ENCODE measurements around the gene LGR6.
"Not testable (repeated sequence)": the region's sequence is repeated elsewhere in the genome, so short reads cannot be mapped to it uniquely, and the experiment has no call there.

The LGR6 gene

GRCh38 chr1:202179828-202180750 is 13.5 kb upstream of the LGR6 start:
- DNase-seq (ENCODE audit: low read depth): no peak

- not testable (repeated sequence) for DNase-seq (ENCODE audit: low read depth)
Observed at GRCh38 chr1:202180751-202181139, 12.9 kb upstream of the LGR6 start.

GRCh38 chr1:202181586-202181985 is 12.0 kb upstream of the LGR6 start:
- DNase-seq (ENCODE audit: low read depth): no peak

- no peak for DNase-seq (ENCODE audit: low read depth)
Observed at GRCh38 chr1:202182040-202182877, 11.3 kb upstream of the LGR6 start.

- DNase-seq (ENCODE audit: low read depth): peak; percentile 92
Observed at GRCh38 chr1:202184750-202185460, 8.7 kb upstream of the LGR6 start.

- no peak for DNase-seq (ENCODE audit: low read depth)
Observed at GRCh38 chr1:202186327-202186726, 7.3 kb upstream of the LGR6 start.

GRCh38 chr1:202187041-202187671 is 6.4 kb upstream of the LGR6 start:
- no peak for DNase-seq (ENCODE audit: low read depth)

GRCh38 chr1:202187697-202188407 is 5.7 kb upstream of the LGR6 start:
- DNase-seq (ENCODE audit: low read depth): no peak

GRCh38 chr1:202189001-202189790 is 4.4 kb upstream of the LGR6 start:
- peak; percentile 77 for DNase-seq (ENCODE audit: low read depth)

GRCh38 chr1:202189918-202190715 is 3.5 kb upstream of the LGR6 start:
- DNase-seq (ENCODE audit: low read depth): peak; percentile 48

- not testable (repeated sequence) for DNase-seq (ENCODE audit: low read depth)
Observed at GRCh38 chr1:202191391-202191790, 2.2 kb upstream of the LGR6 start.

GRCh38 chr1:202192770-202193613 is 607 bp upstream of the LGR6 start:
- DNase-seq (ENCODE audit: low read depth): peak; percentile 71

- DNase-seq (ENCODE audit: low read depth): no peak
Observed at GRCh38 chr1:202194328-202194648, 689 bp downstream of the LGR6 start.

- DNase-seq (ENCODE audit: low read depth): no peak
Observed at GRCh38 chr1:202197653-202198365, 4.2 kb downstream of the LGR6 start.

GRCh38 chr1:202198366-202198724 is 4.7 kb downstream of the LGR6 start:
- no peak for DNase-seq (ENCODE audit: low read depth)

- no peak for DNase-seq (ENCODE audit: low read depth)
Observed at GRCh38 chr1:202199040-202199889, 5.7 kb downstream of the LGR6 start.

- peak; percentile 76 for DNase-seq (ENCODE audit: low read depth)
Observed at GRCh38 chr1:202200112-202200548, 6.5 kb downstream of the LGR6 start.
